ENCODE results near the gene MS4A6A. TPM values are rescaled to one million over a fixed set of nuclear protein-coding genes. Genes with fewer than 3 reads are reported as not detected.
A peak's percentile ranks its signal among the peaks of the same experiment; 100 is the strongest.

The MS4A6A gene
- total and polyA plus RNA-seq, 9 of the 15 experiments (the other 6 are each of a cell fraction or from before 2014, with no cell fraction given), result 0.57 to 9.5 (median 4.2) TPM

- TF ChIP-seq ADNP (tag; IDR thresholded peaks at IDR 0.05) (no peak; the same call in 1 of the 2 replicates), PATZ1 (CRISPR knock-in tag; IDR thresholded peaks at IDR 0.05; ENCODE audit: borderline replicate concordance) (no peak), ZNF696 (CRISPR knock-in tag; conservative IDR thresholded peaks at IDR 0.05) (no peak), HNRNPK (IDR thresholded peaks at IDR 0.05; ENCODE audit: low read depth, low read length, poor library complexity, severe bottlenecking) (no peak), BRD9 (IDR thresholded peaks at IDR 0.05; ENCODE audit: low read depth, partially characterized antibody) (peak; percentile 30), TRIM25 (IDR thresholded peaks at IDR 0.05; ENCODE audit: borderline replicate concordance) (no peak), ZNF592 (IDR thresholded peaks at IDR 0.05) (peak; percentile 31; the same call in 1 of the 2 replicates), BACH1 (tag; IDR thresholded peaks at IDR 0.05) (no peak), CBX8 (IDR thresholded peaks at IDR 0.05; ENCODE audit: borderline replicate concordance, extremely low read depth, low read depth, low read length, poor library complexity, severe bottlenecking) (no peak), CGGBP1 (CRISPR knock-in tag; IDR thresholded peaks at IDR 0.05) (no peak), HEY1 (CRISPR knock-in tag; IDR thresholded peaks at IDR 0.05; ENCODE audit: borderline replicate concordance) (no peak), HDAC3 (IDR thresholded peaks at IDR 0.05; ENCODE audit: borderline replicate concordance, partially characterized antibody) (no peak), ZC3H4 (CRISPR knock-in tag; IDR thresholded peaks at IDR 0.05; ENCODE audit: borderline replicate concordance) (no peak), RBM14 (IDR thresholded peaks at IDR 0.05; ENCODE audit: borderline replicate concordance, insufficient read depth, low read depth, low read length) (no peak), ZNF212 (CRISPR knock-in tag; IDR thresholded peaks at IDR 0.05) (no peak), GABPB2 (CRISPR knock-in tag; conservative IDR thresholded peaks at IDR 0.05) (no peak), TCF7L2 (IDR thresholded peaks at IDR 0.05; ENCODE audit: low read depth, low read length) (no peak), CBFA2T3 (IDR thresholded peaks at IDR 0.05) (no peak), ZNF24 (IDR thresholded peaks at IDR 0.05) (peak; percentile 42; the same call in 1 of the 2 replicates), ZFX (CRISPR knock-in tag; IDR thresholded peaks at IDR 0.05) (peak; percentile 34; the same call in 1 of the 2 replicates), TCF3 (CRISPR knock-in tag; IDR thresholded peaks at IDR 0.05) (peak; percentile 33; the same call in 1 of the 2 replicates)
Measured at GRCh38 chr11:60130496-60130895, 52.4 kb downstream of the MS4A6A start (continued).

Data from K562 (cell line).